COR-L47 (cell line): Measurements from ENCODE around the gene MEF2C.
"Not testable (repeated sequence)": the region's sequence is repeated elsewhere in the genome, so short reads cannot be mapped to it uniquely, and the experiment has no call there.

Experiments used
- DNase-seq: peaks from one replicate; lab custom pipeline; 2025; lab: John Stamatoyannopoulos, UW

MEF2C gene

DNA sequence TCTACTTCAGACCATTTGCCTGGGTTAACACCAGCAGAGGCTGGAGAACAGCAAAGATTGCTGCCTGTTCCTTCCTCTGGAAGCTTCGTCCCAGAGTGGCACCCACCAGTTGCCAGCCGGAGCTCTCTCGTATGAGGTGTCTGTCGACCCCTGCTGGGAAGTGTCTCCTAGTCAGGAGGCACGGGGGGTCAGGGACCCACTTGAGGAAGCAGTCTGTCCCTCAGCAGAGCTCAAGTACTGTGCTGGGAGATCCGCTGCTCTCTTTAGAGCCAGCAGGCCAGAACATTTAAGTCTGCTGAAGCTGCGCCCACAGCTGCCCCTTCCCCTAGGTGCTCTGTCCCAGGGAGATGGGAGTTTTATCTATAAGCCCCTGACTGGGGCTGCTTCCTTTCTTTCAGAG, 84.1 kb downstream of the MEF2C start:
- DNase-seq: not testable (repeated sequence)

GRCh38 chr5:88793797-88794196, 89.2 kb downstream of the MEF2C start:
- DNase-seq: not testable (repeated sequence)

GRCh38 chr5:88792144-88792840, 90.7 kb downstream of the MEF2C start:
- no peak for DNase-seq

- DNase-seq: no peak
These were observed 95.1 kb downstream of the MEF2C start for GRCh38 chr5:88787856-88788255.

DNA sequence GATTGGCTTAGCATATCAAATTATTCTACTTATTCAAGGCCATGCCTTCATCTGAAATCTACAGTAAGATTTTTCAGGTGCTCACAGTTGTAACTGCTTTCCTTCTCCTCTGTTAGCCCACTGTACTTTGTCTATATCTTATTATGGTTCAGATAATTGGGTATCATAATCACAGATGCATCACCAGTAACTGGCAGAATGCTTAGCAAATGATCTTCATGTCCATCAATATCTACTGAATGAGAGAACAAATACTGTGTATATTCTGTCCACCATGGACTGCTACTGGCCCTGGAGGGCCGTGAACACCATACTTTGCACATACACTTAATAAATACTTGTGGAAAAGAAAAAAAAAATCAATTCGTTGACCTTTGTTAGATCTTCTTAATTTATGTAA, 96.2 kb downstream of the MEF2C start:
- no peak for DNase-seq

GRCh38 chr5:88785746-88786565, 97.0 kb downstream of the MEF2C start:
- no peak for DNase-seq

DNA sequence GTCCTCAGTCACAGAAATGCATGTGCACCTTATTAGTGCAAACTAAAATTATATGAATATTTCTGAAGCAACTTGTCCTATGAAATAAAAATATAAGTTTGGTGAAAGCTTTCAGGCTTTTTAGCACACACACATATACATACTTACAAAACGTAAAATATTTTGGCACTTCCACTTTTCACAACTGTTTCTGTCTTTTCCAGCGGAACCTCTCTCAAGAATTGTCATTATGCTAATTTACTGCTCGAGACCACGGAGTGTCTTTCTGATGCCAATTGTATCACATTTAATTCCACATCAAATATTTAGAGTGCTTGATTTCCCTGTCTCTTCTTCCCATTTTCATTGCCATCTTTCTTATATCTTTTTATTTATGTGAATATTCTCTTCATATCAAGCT, 100.4 kb downstream of the MEF2C start:
- DNase-seq: no peak

GRCh38 chr5:88780736-88781135, 102.2 kb downstream of the MEF2C start:
- DNase-seq: no peak

- no peak for DNase-seq
These were observed 104.2 kb downstream of the MEF2C start for GRCh38 chr5:88778736-88779135.

GRCh38 chr5:88776692-88777091, 106.3 kb downstream of the MEF2C start:
- no peak for DNase-seq

GRCh38 chr5:88772831-88773230, 110.2 kb downstream of the MEF2C start:
- no peak for DNase-seq

- DNase-seq: no peak
These were observed 110.9 kb downstream of the MEF2C start for GRCh38 chr5:88772047-88772446.

DNA sequence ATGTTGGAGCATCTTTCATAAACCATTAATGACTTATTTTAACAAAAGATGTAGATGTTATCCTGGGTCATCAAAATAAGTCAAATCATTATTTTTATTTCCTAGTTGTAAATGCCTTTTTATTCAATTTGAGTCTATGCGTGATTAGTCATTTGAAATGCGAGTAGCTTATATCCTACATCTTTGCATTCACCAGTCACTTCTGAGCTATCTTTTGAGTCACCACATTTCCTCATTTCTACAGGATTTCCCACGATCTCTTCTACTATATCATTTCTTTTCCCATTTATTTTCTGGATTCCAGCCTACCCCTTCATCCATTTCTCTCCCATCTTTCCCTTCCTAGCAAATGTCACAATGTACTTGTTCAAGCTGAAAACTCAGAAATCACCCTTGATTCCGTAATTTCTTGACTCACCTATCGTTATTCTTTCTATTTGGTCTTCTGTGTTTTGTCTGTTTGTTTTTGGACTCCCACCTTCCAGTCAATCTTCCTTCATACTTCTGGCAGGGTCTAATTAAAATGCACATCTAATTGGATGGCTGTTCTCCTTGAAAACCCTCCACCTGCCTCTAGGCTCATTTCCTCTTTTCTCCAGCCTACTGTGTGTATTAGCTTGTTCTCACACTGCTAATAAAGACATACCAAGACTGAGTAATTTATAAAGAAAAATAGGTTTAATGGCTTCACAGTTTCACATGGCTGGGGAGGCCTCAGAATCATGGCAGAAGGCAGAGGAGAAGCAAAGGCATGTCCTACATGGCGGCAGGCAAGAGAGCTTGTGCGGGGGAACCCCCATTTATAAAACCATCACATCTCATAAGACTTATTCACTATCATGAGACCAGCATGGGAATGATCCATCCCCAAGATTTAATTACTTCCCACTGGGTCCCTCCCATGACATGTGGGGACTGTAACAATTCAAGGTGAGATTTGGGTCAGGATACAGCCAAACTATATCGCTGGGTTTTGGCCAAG, 112.4 kb downstream of the MEF2C start:
- no peak for DNase-seq

DNA sequence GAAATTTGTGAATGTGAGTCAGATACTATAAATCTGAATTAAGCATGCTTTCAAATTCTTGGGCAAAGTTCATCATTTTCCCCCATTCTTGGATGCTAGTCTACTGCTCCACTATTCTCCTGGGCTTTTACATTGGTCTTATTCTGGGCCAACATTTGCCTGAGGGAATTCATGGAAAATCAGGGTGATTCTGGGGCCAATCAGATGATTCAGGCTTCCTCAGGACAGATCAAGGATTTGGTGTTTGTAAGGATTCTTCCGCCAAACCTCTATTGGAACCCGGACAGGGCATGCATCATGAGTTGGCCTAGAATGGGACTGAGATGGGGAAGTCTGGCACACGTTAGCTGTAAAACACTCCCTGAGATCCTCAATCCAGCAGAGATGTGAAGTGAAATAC, 113.8 kb downstream of the MEF2C start:
- no peak for DNase-seq

GRCh38 chr5:88768411-88768810, 114.6 kb downstream of the MEF2C start:
- no peak for DNase-seq

- DNase-seq: no peak
These were observed 117.2 kb downstream of the MEF2C start for GRCh38 chr5:88765798-88766197.

DNA sequence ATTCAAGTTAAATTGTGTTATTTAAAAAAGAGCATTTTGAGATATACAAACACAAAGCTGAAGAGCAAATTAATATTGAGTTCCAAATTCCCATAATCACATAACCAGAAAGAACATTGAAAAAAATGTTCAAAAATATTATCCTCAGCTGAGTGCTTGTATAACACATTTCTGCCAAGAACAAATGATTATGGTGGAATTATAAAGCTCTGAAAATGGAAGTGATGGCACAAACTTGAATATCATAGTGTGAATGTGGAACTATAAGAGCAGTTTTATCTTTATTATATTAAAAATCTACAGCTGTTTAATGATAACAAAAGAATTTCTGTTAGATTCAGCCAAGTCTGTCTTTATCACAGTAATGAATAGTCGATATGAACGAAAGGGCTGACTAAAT, 117.8 kb downstream of the MEF2C start:
- DNase-seq: no peak

DNA sequence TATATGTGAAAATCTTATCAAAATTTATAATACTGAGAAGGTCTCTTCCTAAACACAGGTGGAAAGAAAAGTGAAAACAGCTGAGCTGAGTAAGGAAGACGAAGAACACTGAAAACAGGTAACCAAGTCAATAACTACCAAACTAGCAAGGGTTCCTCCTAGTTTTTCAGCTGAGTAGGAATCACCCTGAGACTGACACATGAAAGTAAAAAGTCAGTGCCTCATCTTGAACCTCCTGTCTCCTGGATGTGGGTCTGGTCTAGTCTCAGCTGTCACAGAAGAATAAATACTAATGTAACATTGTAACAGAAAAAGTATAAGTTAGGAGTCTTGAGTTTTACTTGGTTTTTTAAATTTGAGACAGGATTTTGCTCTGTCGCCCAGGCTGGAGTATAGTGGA, 121.0 kb downstream of the MEF2C start:
- DNase-seq: no peak

DNA sequence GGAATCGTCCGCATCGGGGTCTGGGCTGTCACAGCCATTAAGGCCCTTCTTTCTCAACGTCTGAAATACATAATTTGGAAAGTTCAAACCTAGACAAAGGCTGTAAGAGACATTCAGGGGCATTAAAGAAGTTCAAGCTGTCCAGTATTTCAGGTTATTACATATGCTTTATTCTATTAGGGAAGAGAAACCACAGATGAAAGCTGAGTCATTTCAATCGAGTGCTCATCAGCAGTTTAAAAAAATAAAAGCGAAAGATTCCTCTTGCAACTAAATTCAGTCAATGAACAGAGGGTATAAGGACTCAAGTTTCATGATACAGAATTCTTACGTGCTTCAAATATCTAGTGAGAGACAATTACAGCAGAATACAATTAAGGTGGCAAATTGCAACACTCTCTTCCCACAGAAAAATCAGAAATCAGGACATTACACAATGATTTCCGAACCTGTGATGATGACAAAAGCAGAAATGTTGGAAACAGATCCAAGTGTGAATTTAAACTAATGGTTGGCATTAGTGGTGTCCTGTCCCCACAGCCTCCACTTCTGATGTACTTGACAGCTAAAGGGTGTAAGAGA, 121.6 kb downstream of the MEF2C start:
- DNase-seq: no peak

DNA sequence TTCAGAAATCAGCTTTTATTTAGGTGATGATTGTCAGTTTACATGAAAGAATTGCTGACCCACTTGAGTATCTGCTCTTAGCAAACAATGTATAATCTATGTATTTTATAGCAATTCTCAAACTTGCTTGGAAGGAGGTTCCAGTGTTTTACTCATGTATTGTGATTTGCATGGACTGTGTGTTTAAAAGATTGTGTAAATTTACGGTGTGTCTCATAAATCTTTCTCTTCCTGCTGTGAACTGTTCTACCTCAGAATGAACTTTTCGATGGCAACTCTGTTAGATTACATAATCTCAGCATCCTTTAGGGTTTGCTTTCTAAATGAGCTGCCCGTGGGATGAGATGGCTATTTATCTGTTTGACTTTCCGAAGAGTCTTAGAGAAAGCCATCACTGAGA, 122.5 kb downstream of the MEF2C start:
- no peak for DNase-seq

DNA sequence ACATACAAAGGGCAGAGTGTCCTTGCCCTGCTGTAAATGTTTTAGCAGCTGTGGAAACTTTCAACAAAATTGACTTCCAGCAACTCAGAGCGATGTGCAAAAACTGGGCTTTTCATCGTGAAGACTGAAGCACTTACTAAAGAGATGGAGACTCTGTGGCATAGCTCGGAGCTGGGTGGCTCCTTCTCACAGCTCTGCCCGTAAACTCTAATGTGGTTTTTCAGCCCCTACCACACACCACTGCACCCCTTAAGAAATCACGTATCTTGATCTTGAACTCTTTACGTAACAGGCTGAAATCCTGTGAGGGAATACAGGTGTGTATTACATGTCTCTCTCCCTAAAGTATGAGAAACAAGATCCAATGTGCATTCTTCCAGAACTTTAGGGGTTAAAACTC, 124.4 kb downstream of the MEF2C start:
- no peak for DNase-seq

GRCh38 chr5:88758184-88758583, 124.8 kb downstream of the MEF2C start:
- no peak for DNase-seq
